Central memory CD4-positive, alpha-beta T cell (primary cell): ENCODE results near the gene DNAJB11.
"Not testable (repeated sequence)": the region's sequence is repeated elsewhere in the genome, so short reads cannot be mapped to it uniquely, and the experiment has no call there.

ENCODE experiments used
- DNase-seq: peaks from one replicate; pipeline ENCODE4 v3.0.0; 2022
- total RNA-seq, 3 experiments: gene quantifications; one replicate each; lab custom pipeline; 2026; lab: John Stamatoyannopoulos, UW

DNAJB11 gene
- 33.2 to 125 (median 84.1) reads per million in 3 experiments for total RNA-seq

GRCh38 chr3:186570096-186570940 lies at the start of gene DNAJB11:
TSS of gene DNAJB11 (plus strand) at chr3:186570720. CDS start at chr3:186570898, 178 bp downstream.
- DNase-seq: peak; percentile 99

- no peak for DNase-seq
Measured at GRCh38 chr3:186520957-186521842, 49.3 kb upstream of the DNAJB11 start.

GRCh38 chr3:186523022-186523421 lies 47.5 kb upstream of the DNAJB11 start:
- DNase-seq: no peak

- no peak for DNase-seq
Measured at GRCh38 chr3:186523434-186523833, 47.1 kb upstream of the DNAJB11 start.

GRCh38 chr3:186524616-186525015 lies 45.9 kb upstream of the DNAJB11 start:
- no peak for DNase-seq

GRCh38 chr3:186525369-186526255 lies 44.9 kb upstream of the DNAJB11 start:
- no peak for DNase-seq

GRCh38 chr3:186526256-186526606 lies 44.3 kb upstream of the DNAJB11 start:
- DNase-seq: no peak

- DNase-seq: no peak
Measured at GRCh38 chr3:186529201-186529999, 41.1 kb upstream of the DNAJB11 start.

GRCh38 chr3:186530415-186530814 lies 40.1 kb upstream of the DNAJB11 start:
- no peak for DNase-seq

- not testable (repeated sequence) for DNase-seq
Measured at GRCh38 chr3:186531694-186532093, 38.8 kb upstream of the DNAJB11 start.

- no peak for DNase-seq
Measured at GRCh38 chr3:186532598-186533072, 37.9 kb upstream of the DNAJB11 start.

- peak; percentile 67 for DNase-seq
Measured at GRCh38 chr3:186534113-186534669, 36.3 kb upstream of the DNAJB11 start.

GRCh38 chr3:186536883-186537844 lies 33.4 kb upstream of the DNAJB11 start:
- DNase-seq: no peak

GRCh38 chr3:186538779-186539178 lies 31.7 kb upstream of the DNAJB11 start:
- DNase-seq: no peak

- peak; percentile 75 for DNase-seq
Measured at GRCh38 chr3:186540221-186540834, 30.2 kb upstream of the DNAJB11 start.

- no peak for DNase-seq
Measured at GRCh38 chr3:186540835-186541226, 29.7 kb upstream of the DNAJB11 start.

GRCh38 chr3:186544281-186544680 lies 26.2 kb upstream of the DNAJB11 start, which contains the start of gene CRYGS:
TSS of gene CRYGS (minus strand) at chr3:186544380. CDS start at chr3:186544326, 54 bp downstream.
- DNase-seq: no peak

- no peak for DNase-seq
Measured at GRCh38 chr3:186549497-186549896, 21.0 kb upstream of the DNAJB11 start.

GRCh38 chr3:186551387-186551786 lies 19.1 kb upstream of the DNAJB11 start:
- no peak for DNase-seq
